Sigmoid colon (tissue), 4 donors: ENCODE measurements around the gene IPCEF1.

Experiments
- EP300 ChIP-seq, 4 donors: sonication (generic); formaldehyde crosslinking; IDR thresholded peaks; one replicate each; pipeline ENCODE4 v1.6.1; 2017; ENCODE audit warnings: antibody characterized with exemption in 4 of 4
- POLR2A ChIP-seq, 2 donors: fragments of 450-650 bp; IDR thresholded peaks; one replicate each; pipeline ENCODE4 v1.6.1; 2016; ENCODE audit warnings: antibody characterized with exemption in 2 of 2, mild to moderate bottlenecking in 2 of 2, moderate library complexity in 2 of 2
- POLR2AphosphoS5 ChIP-seq, 4 donors: sonication (generic); formaldehyde crosslinking; IDR thresholded peaks; one replicate each; pipeline ENCODE4 v1.6.1; 2017; ENCODE audit warnings: antibody characterized with exemption in 4 of 4
- TF ChIP-seq, protein P1 (sequence below), 4 experiments: fragments of 450-650 bp in 3 of 4; fragments of 200-600 bp in 1 of 4; IDR thresholded peaks; one replicate each; pipeline ENCODE4 v1.5.1; 2016 to 2019; ENCODE audit warnings: antibody characterized with exemption in 4 of 4, mild to moderate bottlenecking in 3 of 4, moderate library complexity in 2 of 4

DNA sequence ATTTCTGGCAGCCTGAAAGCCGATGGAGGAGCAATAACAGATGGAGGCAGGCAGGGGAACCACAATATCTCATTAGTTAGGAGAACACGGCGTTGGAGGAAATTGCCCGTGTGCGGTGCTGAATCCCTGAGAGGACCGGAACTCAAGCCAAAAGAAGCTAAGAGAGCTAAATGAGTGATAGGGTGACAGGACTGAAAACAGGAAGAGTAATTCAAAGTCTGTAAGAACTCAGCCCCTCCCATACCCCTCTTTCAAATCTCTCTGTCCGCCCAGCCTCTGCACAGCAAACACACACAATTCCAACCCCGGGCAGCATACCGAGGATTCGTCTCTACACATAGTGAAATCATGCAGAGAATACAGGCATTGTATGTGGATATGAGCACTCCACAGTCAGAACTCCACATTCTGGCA, 2.6 kb upstream of the IPCEF1 start:
- TF ChIP-seq, protein P1, sequence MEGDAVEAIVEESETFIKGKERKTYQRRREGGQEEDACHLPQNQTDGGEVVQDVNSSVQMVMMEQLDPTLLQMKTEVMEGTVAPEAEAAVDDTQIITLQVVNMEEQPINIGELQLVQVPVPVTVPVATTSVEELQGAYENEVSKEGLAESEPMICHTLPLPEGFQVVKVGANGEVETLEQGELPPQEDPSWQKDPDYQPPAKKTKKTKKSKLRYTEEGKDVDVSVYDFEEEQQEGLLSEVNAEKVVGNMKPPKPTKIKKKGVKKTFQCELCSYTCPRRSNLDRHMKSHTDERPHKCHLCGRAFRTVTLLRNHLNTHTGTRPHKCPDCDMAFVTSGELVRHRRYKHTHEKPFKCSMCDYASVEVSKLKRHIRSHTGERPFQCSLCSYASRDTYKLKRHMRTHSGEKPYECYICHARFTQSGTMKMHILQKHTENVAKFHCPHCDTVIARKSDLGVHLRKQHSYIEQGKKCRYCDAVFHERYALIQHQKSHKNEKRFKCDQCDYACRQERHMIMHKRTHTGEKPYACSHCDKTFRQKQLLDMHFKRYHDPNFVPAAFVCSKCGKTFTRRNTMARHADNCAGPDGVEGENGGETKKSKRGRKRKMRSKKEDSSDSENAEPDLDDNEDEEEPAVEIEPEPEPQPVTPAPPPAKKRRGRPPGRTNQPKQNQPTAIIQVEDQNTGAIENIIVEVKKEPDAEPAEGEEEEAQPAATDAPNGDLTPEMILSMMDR (IDR thresholded peaks at IDR 0.05) = no peak
- TF ChIP-seq POLR2AphosphoS5 (IDR thresholded peaks at IDR 0.05) (no peak), POLR2A (IDR thresholded peaks at IDR 0.05) (no peak), EP300 (IDR thresholded peaks at IDR 0.05) (no peak)
